HEK293T (cell line): ENCODE results near the gene ADGRA3.
"Not testable (repeated sequence)": the region's sequence is repeated elsewhere in the genome, so short reads cannot be mapped to it uniquely, and the experiment has no call there.

Experiments used
- CTCF ChIA-PET: fragments of 350-600 bp; formaldehyde crosslinking; extraction: SDS; loops from one replicate; lab custom pipeline; 2021; ENCODE audit warnings: antibody characterized with exemption, inconsistent platforms; lab: Yijun Ruan, JAX
- POLR2A ChIA-PET: fragments of 350-600 bp; formaldehyde crosslinking; extraction: SDS; loops from one replicate; lab custom pipeline; 2020; ENCODE audit warnings: antibody characterized with exemption, inconsistent platforms; lab: Yijun Ruan, JAX
- DNase-seq: peaks from one replicate; pipeline ENCODE4 v3.0.0; 2012; ENCODE audit warnings: mixed read lengths; ENCODE audit errors: extremely low spot score
- ARNT ChIP-seq: fragments of 450-650 bp; IDR thresholded peaks from 2 replicates; pipeline ENCODE4 v1.6.1; 2017; ENCODE audit warnings: mild to moderate bottlenecking
- BHLHE40 ChIP-seq: fragments of 450-650 bp; IDR thresholded peaks from 2 replicates; pipeline ENCODE4 v1.6.1; 2016; ENCODE audit warnings: mild to moderate bottlenecking, moderate library complexity, borderline replicate concordance
- CTBP1 ChIP-seq: fragments of 450-650 bp; IDR thresholded peaks from 2 replicates; pipeline ENCODE4 v1.6.1; 2016; ENCODE audit warnings: borderline replicate concordance
- ELF4 ChIP-seq: fragments of 450-650 bp; IDR thresholded peaks from 2 replicates; pipeline ENCODE4 v1.6.1; 2017; ENCODE audit warnings: antibody characterized with exemption
- FOXA1 ChIP-seq: fragments of 450-650 bp; IDR thresholded peaks from 2 replicates; pipeline ENCODE4 v1.6.1; 2016; ENCODE audit warnings: mild to moderate bottlenecking
- FOXM1 ChIP-seq: fragments of 450-650 bp; IDR thresholded peaks from 2 replicates; pipeline ENCODE4 v1.6.1; 2017; ENCODE audit warnings: mild to moderate bottlenecking, borderline replicate concordance
- HDGF ChIP-seq: fragments of 450-650 bp; IDR thresholded peaks from 2 replicates; pipeline ENCODE4 v1.6.1; 2017; ENCODE audit warnings: antibody characterized with exemption, borderline replicate concordance
- L3MBTL2 ChIP-seq: fragments of 450-650 bp; conservative IDR thresholded peaks from 2 replicates; pipeline ENCODE4 v1.6.1; 2016; ENCODE audit warnings: mild to moderate bottlenecking
- LEF1 ChIP-seq: fragments of 450-650 bp; IDR thresholded peaks from 2 replicates; pipeline ENCODE4 v1.6.1; 2017; ENCODE audit warnings: mild to moderate bottlenecking, borderline replicate concordance
- NFRKB ChIP-seq: fragments of 450-650 bp; IDR thresholded peaks from 2 replicates; pipeline ENCODE4 v1.6.1; 2016; ENCODE audit warnings: mild to moderate bottlenecking, moderate library complexity
- PKNOX1 ChIP-seq: fragments of 450-650 bp; IDR thresholded peaks from 2 replicates; pipeline ENCODE4 v1.6.1; 2016
- SP1 ChIP-seq: fragments of 450-650 bp; IDR thresholded peaks from 2 replicates; pipeline ENCODE4 v1.6.1; 2017
- SUZ12 ChIP-seq: fragments of 450-650 bp; IDR thresholded peaks from 2 replicates; pipeline ENCODE4 v1.6.1; 2016; ENCODE audit warnings: mild to moderate bottlenecking
- TARDBP ChIP-seq: fragments of 450-650 bp; IDR thresholded peaks from 2 replicates; pipeline ENCODE4 v1.6.1; 2016
- ZNF384 ChIP-seq: fragments of 450-650 bp; IDR thresholded peaks from 2 replicates; pipeline ENCODE4 v1.6.1; 2016

ADGRA3 gene

GRCh38 chr4:22476011-22476410, 39.9 kb downstream of the ADGRA3 start:
- CTCF ChIA-PET = no interaction called here
- DNase-seq = no peak
- POLR2A ChIA-PET = no interaction called here
- TF ChIP-seq PKNOX1 (no peak), TARDBP (no peak), NFRKB (no peak), ARNT (no peak), ZNF384 (no peak), CTBP1 (no peak), FOXA1 (no peak)

GRCh38 chr4:22475311-22475646, 40.6 kb downstream of the ADGRA3 start:
- DNase-seq, POLR2A ChIA-PET: not testable (repeated sequence)
- CTCF ChIA-PET = interaction anchor here (0.6 to 0.7 kb wide), 2 partner anchors 336 to 651 kb away, joined by 3 read pairs; no protein-coding TSS in a partner anchor

GRCh38 chr4:22474636-22475310, 41.1 kb downstream of the ADGRA3 start:
- TF ChIP-seq L3MBTL2 (no peak), SP1 (no peak), FOXA1 (no peak), NFRKB (no peak), BHLHE40 (no peak), CTBP1 (no peak), HDGF (no peak), ZNF384 (no peak), ELF4 (no peak), LEF1 (no peak), PKNOX1 (no peak), FOXM1 (no peak), SUZ12 (no peak), ARNT (no peak)
- no peak for DNase-seq
- POLR2A ChIA-PET = no interaction called here
- CTCF ChIA-PET = interaction anchor here (0.6 to 0.7 kb wide), 2 partner anchors 336 to 650 kb away, joined by 3 read pairs; no protein-coding TSS in a partner anchor

GRCh38 chr4:22473268-22473667, 42.6 kb downstream of the ADGRA3 start:
- POLR2A ChIA-PET = no interaction called here

GRCh38 chr4:22471999-22472461, 43.8 kb downstream of the ADGRA3 start:
- CTCF ChIA-PET = interaction anchor here (0.6 kb wide), 1 partner anchor 521 kb away, joined by 3 read pairs; no protein-coding TSS in a partner anchor
- no peak for DNase-seq
- TF ChIP-seq CTBP1 (no peak), ZNF384 (no peak), ARNT (no peak), TARDBP (no peak), LEF1 (no peak), FOXA1 (no peak), SP1 (no peak), HDGF (no peak), PKNOX1 (no peak), BHLHE40 (no peak), NFRKB (no peak), L3MBTL2 (no peak), SUZ12 (no peak), FOXM1 (no peak), ELF4 (no peak)
- POLR2A ChIA-PET = no interaction called here

More at GRCh38 chr4:22473268-22473667, 42.6 kb downstream of the ADGRA3 start:
- DNase-seq = no peak
- TF ChIP-seq FOXM1 (no peak), NFRKB (no peak), PKNOX1 (no peak), CTBP1 (no peak), LEF1 (no peak), FOXA1 (no peak), L3MBTL2 (no peak)
- CTCF ChIA-PET = interaction anchor here (0.9 kb wide), 1 partner anchor 134 kb away, joined by 3 read pairs; no protein-coding TSS in a partner anchor

GRCh38 chr4:22471419-22471818, 44.4 kb downstream of the ADGRA3 start:
- ChIA-PET CTCF (no interaction called here), POLR2A (no interaction called here)
- TF ChIP-seq FOXA1 (no peak), HDGF (no peak), BHLHE40 (no peak), SP1 (no peak), ELF4 (no peak), FOXM1 (no peak)
- no peak for DNase-seq
